ENCODE results near the gene KLK10.

The KLK10 gene

GRCh38 chr19:51019544-51019925 is at the start of gene KLK10:
Gene KLK10, minus strand, starts transcription at chr19:51019709. Its CDS starts 579 bp downstream, at chr19:51019130.
- no peak for DNase-seq

GRCh38 chr19:51066393-51067186 is 47.1 kb upstream of the KLK10 start:
- DNase-seq, result no peak

- DNase-seq, result no peak
These were observed 45.9 kb upstream of the KLK10 start for GRCh38 chr19:51065221-51065960.

GRCh38 chr19:51064534-51065220 is 45.2 kb upstream of the KLK10 start, which contains the start of gene KLK13:
Gene KLK13, minus strand, starts transcription at chr19:51065092. Its CDS starts 25 bp downstream, at chr19:51065067.
- DNase-seq, result no peak

- DNase-seq, result no peak
These were observed 44.2 kb upstream of the KLK10 start for GRCh38 chr19:51063664-51064063.

GRCh38 chr19:51060973-51061372 is 41.5 kb upstream of the KLK10 start:
- DNase-seq, result no peak

GRCh38 chr19:51060336-51060735 is 40.8 kb upstream of the KLK10 start:
- DNase-seq, result no peak

GRCh38 chr19:51059715-51060114 is 40.2 kb upstream of the KLK10 start:
- DNase-seq, result no peak

GRCh38 chr19:51055866-51056265 is 36.4 kb upstream of the KLK10 start:
- no peak for DNase-seq

GRCh38 chr19:51047031-51047335 is 27.5 kb upstream of the KLK10 start:
- DNase-seq, result no peak

- DNase-seq, result no peak
These were observed 24.8 kb upstream of the KLK10 start for GRCh38 chr19:51044327-51044726.

GRCh38 chr19:51043497-51043896 is 24.0 kb upstream of the KLK10 start:
- no peak for DNase-seq

- DNase-seq, result no peak
These were observed 20.6 kb upstream of the KLK10 start for GRCh38 chr19:51040151-51040550.

GRCh38 chr19:51036519-51036918 is 17.0 kb upstream of the KLK10 start:
- DNase-seq, result no peak

GRCh38 chr19:51034704-51035103 is 15.2 kb upstream of the KLK10 start, which contains the start of gene KLK12:
Gene KLK12, minus strand, starts transcription at chr19:51035002. Its CDS starts 381 bp downstream, at chr19:51034621.
- no peak for DNase-seq

- DNase-seq, result no peak
These were observed 12.3 kb upstream of the KLK10 start for GRCh38 chr19:51031880-51032225.

GRCh38 chr19:51031220-51031879 is 11.8 kb upstream of the KLK10 start:
- DNase-seq, result no peak

- no peak for DNase-seq
These were observed 11.1 kb upstream of the KLK10 start for GRCh38 chr19:51030631-51031030.

GRCh38 chr19:51029718-51030117 is 10.2 kb upstream of the KLK10 start:
- DNase-seq, result no peak

- DNase-seq, result no peak
These were observed 8.4 kb upstream of the KLK10 start for GRCh38 chr19:51027873-51028272.

- no peak for DNase-seq
These were observed 7.8 kb upstream of the KLK10 start for GRCh38 chr19:51027126-51027806.

- DNase-seq, result no peak
These were observed 7.0 kb upstream of the KLK10 start, which contains the start of gene KLK11 for GRCh38 chr19:51026554-51026831. Gene KLK11, minus strand, starts transcription at chr19:51026616. Its CDS starts 985 bp downstream, at chr19:51025631.

Data from stimulated activated naive CD4-positive, alpha-beta T cell (primary cell).